Heart left ventricle (tissue), 16 donors: ENCODE results near the gene TBX1. TPM values are rescaled to one million over a fixed set of nuclear protein-coding genes. Genes with fewer than 3 reads are reported as not detected.

Experiments used
- ATAC-seq, 4 donors: fragments of 200-7000 bp; cut with Tn5 transposase; one replicate each; pipeline ENCODE4 v1.9.1; 2020 to 2022; ENCODE audit warnings: moderate library complexity in 4 of 4, mild to moderate bottlenecking in 3 of 4, moderate number of reproducible peaks in 1 of 4
- DNase-seq, 5 donors: peaks; one replicate each; pipeline ENCODE4 v3.0.0-alpha.2; 2020
- H3K27ac ChIP-seq, 12 donors: fragments of 200-600 bp; sonication (generic) in 4 of 12; one replicate each; pipeline versions ENCODE4 v1.5.0 to v1.8.0; 2016 to 2022; ENCODE audit warnings: mild to moderate bottlenecking in 2 of 12
- H3K27me3 ChIP-seq, 9 donors: fragments of 200-600 bp; sonication (generic) in 2 of 9; one replicate each; pipeline versions ENCODE4 v1.5.1 to v1.8.0; 2016 to 2022; ENCODE audit warnings: mild to moderate bottlenecking in 3 of 9
- H3K36me3 ChIP-seq, 9 donors: fragments of 200-600 bp; sonication (generic) in 2 of 9; one replicate each; pipeline versions ENCODE4 v1.5.0 to v1.8.0; 2018 to 2022; ENCODE audit warnings: mild to moderate bottlenecking in 2 of 9
- H3K4me1 ChIP-seq, 12 donors: fragments of 200-600 bp; sonication (generic) in 4 of 12; one replicate each; pipeline versions ENCODE4 v1.5.0 to v1.8.0; 2016 to 2022; ENCODE audit warnings: mild to moderate bottlenecking in 3 of 12
- H3K4me3 ChIP-seq, 12 donors: fragments of 200-600 bp; sonication (generic) in 4 of 12; one replicate each; pipeline versions ENCODE4 v1.5.0 to v1.8.0; 2017 to 2022; ENCODE audit warnings: mild to moderate bottlenecking in 9 of 12, moderate library complexity in 4 of 12
- H3K9me3 ChIP-seq, 12 donors: fragments of 200-600 bp; sonication (generic) in 4 of 12; one replicate each; pipeline versions ENCODE4 v1.5.0 to v1.8.0; 2016 to 2022; ENCODE audit warnings: mild to moderate bottlenecking in 1 of 12
- POLR2A ChIP-seq, 2 donors: fragments of 450-650 bp; IDR thresholded peaks; one replicate each; pipeline ENCODE4 v1.6.1; 2017; ENCODE audit warnings: antibody characterized with exemption in 2 of 2, mild to moderate bottlenecking in 2 of 2, moderate library complexity in 2 of 2
- WGBS, 4 donors: extraction: QIAGEN DNeasy Blood & Tissue Kit in 2 of 4; methylation state at CpG; one replicate each; pipeline versions ENCODE4 v1.1.5 to v1.1.7; 2013 to 2018; 5-methylcytosine and 5-hydroxymethylcytosine counted together
- intact Hi-C, 10 donors: fragments of 100-400 bp; cut with DNase I; formaldehyde crosslinking; loops; one replicate each; pipeline versions ENCODE4 v1.11.1 to v1.14.2; 2022
- polyA plus RNA-seq, 2 donors: library from polyadenylated mRNA; stranded (reverse); fragments of 200-250 nt; gene quantifications; one replicate each; pipeline ENCODE4 v1.2.3, GENCODE V29; 2013
- total RNA-seq, 9 donors: library from RNA; depleted of rRNA in 2 of 9; stranded (reverse); fragments of >200 nt in 2 of 9; fragmentation: NEBNext Ultra II Directional in 3 of 9; extraction: Animal tissue kit (Norgen Biotek cat#: 25700) in 3 of 9; gene quantifications; one replicate each; pipeline versions ENCODE4 v1.1.0 to v1.2.4, GENCODE V29; 2016 to 2023
- TF ChIP-seq, protein P1 (sequence below), 12 donors: fragments of 200-600 bp; sonication (generic) in 4 of 12; IDR thresholded peaks; one replicate each; pipeline versions ENCODE4 v1.5.0 to v1.8.0; 2018 to 2022; ENCODE audit warnings: antibody characterized with exemption in 12 of 12, mild to moderate bottlenecking in 5 of 12
- donor health status: ischemic (EF 13 %, LVEDD 7.1; RV severe dilation, severe dysfunction).
- donor health status: healthy with polysubstance abuse.
- donor health status: DM: no; HTN: yes; CAD: no.
- donor health status: DM: no; HTN: no; CAD: no.
- donor health status: ischemic (EF 25% LVEDD 6.9; RV normal size, moderate dysfunction).
- donor health status: ischemic (EF 25% LVEDD 5.7; RV mildly dilated, moderate dysfunction).
- donor health status: healthy.
- donor health status: DM: yes; HTN: yes; CAD: no.
- donor health status: ischemic (EF 35%, LVEDD 5.7; RV mildly dilated, moderate dysfunction).
- donor health status: nonischemic (EF 11% LVEDD 7.7; RV severe dilation, severe dysfunction).
- donor health status: DM: yes; HTN: yes; CAD: no.
- donor health status: PGD.
- donor health status: ischemic (EF 29% LVEDD 5.4; RV normal size, mild dysfunction).
- donor health status: nonischemic (EF 23%, LVEDD 6.1; RV moderate dilation, normal function).

TBX1 gene
- total and polyA plus RNA-seq, 11 donors, result 0.11 to 3.1 (median 0.97) TPM; not detected in 1

- peaks cover 0 to 33% (median 17%) of the 10 kb centered on the region in 12 donors for H3K4me1 ChIP-seq
- 17 to 30% (median 25%) methylated on average over 31 to 35 of the region's 35 CpGs for WGBS, 4 donors
- DNase-seq (peak in 4 of 5 donors; percentile 40 to 77 (median 62)), ATAC-seq (peak; percentile 30 to 75 (median 34))
- H3K36me3 ChIP-seq, result no peaks in the 10 kb centered on the region
- H3K27ac ChIP-seq, result peak overlapping the region in 1 of 12 donors; percentile 27
- TF ChIP-seq, protein P1, sequence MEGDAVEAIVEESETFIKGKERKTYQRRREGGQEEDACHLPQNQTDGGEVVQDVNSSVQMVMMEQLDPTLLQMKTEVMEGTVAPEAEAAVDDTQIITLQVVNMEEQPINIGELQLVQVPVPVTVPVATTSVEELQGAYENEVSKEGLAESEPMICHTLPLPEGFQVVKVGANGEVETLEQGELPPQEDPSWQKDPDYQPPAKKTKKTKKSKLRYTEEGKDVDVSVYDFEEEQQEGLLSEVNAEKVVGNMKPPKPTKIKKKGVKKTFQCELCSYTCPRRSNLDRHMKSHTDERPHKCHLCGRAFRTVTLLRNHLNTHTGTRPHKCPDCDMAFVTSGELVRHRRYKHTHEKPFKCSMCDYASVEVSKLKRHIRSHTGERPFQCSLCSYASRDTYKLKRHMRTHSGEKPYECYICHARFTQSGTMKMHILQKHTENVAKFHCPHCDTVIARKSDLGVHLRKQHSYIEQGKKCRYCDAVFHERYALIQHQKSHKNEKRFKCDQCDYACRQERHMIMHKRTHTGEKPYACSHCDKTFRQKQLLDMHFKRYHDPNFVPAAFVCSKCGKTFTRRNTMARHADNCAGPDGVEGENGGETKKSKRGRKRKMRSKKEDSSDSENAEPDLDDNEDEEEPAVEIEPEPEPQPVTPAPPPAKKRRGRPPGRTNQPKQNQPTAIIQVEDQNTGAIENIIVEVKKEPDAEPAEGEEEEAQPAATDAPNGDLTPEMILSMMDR (IDR thresholded peaks at IDR 0.05), result peak in 1 of 12 donors; percentile 4
- no peak for TF ChIP-seq POLR2A (IDR thresholded peaks at IDR 0.05)
- intact Hi-C loops, result loop anchor here in 1 of 10 donors (5.0 kb wide), 1 partner anchor 85 kb away; the partner anchor contains the start of genes GNB1L and RTL10
- H3K27me3 ChIP-seq, result peaks cover 63 to 98% (median 82%) of the 10 kb centered on the region in 9 donors
- no peaks in the 10 kb centered on the region for H3K9me3 ChIP-seq
- H3K4me3 ChIP-seq, result peak overlapping the region in 6 of 12 donors; percentile 22 to 57 (median 39)
Observed at GRCh38 chr22:19767427-19768341, 7.1 kb downstream of the TBX1 start.

DNA sequence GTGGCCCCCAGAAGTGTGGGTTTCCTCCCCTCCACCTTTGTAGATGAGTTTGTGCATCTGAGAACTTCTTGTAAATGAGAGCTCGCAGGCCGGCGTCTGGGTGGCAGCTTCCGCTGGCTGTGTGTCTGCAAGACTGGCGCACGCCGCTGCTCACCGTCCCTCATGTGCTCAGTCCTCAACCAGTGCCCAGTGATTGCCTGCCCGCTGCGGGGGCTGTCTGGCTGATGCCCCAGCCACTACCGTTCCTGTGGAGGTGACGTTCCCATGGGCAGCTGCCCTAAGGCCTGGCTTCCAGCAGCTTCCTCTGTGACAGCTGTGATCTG is 8.8 kb downstream of the TBX1 start:
- Histone ChIP-seq H3K36me3 (no peaks in the 10 kb centered on the region), H3K27me3 (peaks cover 46 to 90% (median 74%) of the 10 kb centered on the region in 9 donors), H3K27ac (no peak overlapping the region), H3K9me3 (no peaks in the 10 kb centered on the region), H3K4me3 (no peak overlapping the region), H3K4me1 (peaks cover 0 to 42% (median 20%) of the 10 kb centered on the region in 12 donors)
- intact Hi-C loops, result loop anchor here in 1 of 10 donors (5.0 kb wide), 1 partner anchor 83 kb away; the partner anchor contains the start of genes GNB1L and RTL10
- DNase-seq (peak in 1 of 5 donors; percentile 62), ATAC-seq (no peak)
- 94 to 98% (median 95%) methylated on average over 12 of the region's 12 CpGs for WGBS, 4 donors
- TF ChIP-seq, protein P1 (IDR thresholded peaks at IDR 0.05), result no peak
- no peak for TF ChIP-seq POLR2A (IDR thresholded peaks at IDR 0.05)

DNA sequence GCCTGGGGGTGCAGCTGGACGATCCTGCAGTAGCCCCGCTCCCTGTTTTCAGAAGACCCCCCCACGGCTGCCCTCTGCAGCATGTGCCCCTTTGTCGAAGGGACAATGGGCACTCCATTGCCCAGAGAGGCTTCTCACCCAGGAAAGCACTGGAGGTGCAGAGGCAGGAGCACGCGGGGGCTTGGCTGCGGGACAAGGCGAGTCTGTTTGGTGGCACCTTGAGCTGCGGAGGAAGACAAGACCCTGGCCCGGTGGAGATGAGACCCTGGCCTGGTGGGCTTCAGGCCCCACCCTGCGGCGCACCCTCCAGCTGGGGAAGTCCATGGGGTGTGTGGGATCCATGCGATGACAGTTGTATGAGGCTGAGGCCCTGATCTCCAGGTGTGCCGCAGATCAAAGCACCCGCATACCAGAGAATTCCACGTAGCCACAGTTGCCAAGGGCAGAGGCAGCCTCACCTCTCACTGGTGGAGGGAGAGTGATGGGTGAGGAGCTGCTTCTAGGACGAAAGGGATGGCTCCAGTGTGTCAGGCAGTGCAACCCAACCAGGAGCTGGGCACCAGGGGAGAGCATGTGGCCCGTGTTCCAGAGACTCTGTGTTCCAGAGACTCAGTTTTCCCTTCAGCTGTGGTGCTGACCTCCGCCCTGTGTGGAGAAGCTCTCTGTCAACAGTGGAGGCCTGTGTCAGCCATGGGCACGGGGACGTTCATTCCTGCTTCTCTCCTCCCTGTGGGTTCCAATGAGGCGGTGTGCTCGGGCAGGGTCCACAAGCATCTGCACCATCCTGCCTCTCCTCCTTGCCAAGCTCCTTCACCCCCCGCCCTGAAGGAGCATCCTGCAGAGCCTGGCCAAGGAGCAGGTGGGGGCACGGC is 10.0 kb downstream of the TBX1 start:
- peaks cover 36 to 86% (median 62%) of the 10 kb centered on the region in 9 donors for H3K27me3 ChIP-seq
- WGBS, 4 donors, result 86 to 94% (median 90%) methylated on average over 13 to 25 of the region's 25 CpGs

More for the DNA sequence above, 10.0 kb downstream of the TBX1 start:
- Histone ChIP-seq H3K9me3 (no peaks in the 10 kb centered on the region), H3K4me1 (peaks cover 0 to 39% (median 18%) of the 10 kb centered on the region in 12 donors), H3K27ac (no peak overlapping the region), H3K4me3 (no peak overlapping the region), H3K36me3 (no peaks in the 10 kb centered on the region)
- intact Hi-C loops, result no loop called here
- TF ChIP-seq, protein P1 (IDR thresholded peaks at IDR 0.05), result no peak
- no peak for TF ChIP-seq POLR2A (IDR thresholded peaks at IDR 0.05)
- ATAC-seq, result no peak
- DNase-seq, result no peak
